ENCODE measurements around the gene PWWP2B. TPM values are rescaled to one million over a fixed set of nuclear protein-coding genes. Genes with fewer than 3 reads are reported as not detected.

The PWWP2B gene
- total RNA-seq, 4 donors from 2014 or later = 28.3 to 33.1 (median 28.9) TPM

DNA sequence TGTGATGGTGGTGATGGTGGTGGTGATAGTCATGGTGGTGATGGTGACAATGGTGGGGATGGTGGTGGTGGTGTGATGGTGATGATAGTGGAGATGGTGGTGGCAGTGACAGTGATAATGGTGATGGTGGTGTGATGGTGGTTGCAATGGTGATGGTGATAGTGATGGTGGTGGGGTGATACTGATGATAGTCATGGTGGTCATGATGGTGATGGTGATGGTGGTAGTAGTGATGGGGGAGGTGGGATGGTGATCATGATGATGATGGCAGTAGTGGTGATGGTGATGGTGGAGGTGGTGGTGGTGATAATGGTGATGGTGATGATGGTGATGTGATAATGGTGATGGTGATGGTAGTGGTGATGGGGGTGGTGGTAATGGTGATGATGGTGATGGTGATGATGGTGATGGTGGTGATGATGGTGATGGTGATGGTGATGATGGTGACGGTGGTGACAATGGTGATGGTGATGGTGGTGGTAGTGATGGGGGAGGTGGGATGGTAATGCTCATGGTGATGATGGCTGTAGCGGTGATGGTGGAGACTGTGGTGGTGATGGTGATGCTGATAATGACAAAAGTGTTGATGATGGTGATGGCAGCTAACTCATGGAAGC, 4.7 kb upstream of the PWWP2B start:
- WGBS, 2 donors = 84 to 89% methylated on average over 2 of the region's 2 CpGs
- DNase-seq (ENCODE audit: low spot score in 2 of 2) = no peak
- intact Hi-C loops (cut with DNase I; ENCODE audit: low total_unique reads) = no loop called here
- no peak for TF ChIP-seq POLR2A (IDR thresholded peaks at IDR 0.05)
- TF ChIP-seq, protein P1, sequence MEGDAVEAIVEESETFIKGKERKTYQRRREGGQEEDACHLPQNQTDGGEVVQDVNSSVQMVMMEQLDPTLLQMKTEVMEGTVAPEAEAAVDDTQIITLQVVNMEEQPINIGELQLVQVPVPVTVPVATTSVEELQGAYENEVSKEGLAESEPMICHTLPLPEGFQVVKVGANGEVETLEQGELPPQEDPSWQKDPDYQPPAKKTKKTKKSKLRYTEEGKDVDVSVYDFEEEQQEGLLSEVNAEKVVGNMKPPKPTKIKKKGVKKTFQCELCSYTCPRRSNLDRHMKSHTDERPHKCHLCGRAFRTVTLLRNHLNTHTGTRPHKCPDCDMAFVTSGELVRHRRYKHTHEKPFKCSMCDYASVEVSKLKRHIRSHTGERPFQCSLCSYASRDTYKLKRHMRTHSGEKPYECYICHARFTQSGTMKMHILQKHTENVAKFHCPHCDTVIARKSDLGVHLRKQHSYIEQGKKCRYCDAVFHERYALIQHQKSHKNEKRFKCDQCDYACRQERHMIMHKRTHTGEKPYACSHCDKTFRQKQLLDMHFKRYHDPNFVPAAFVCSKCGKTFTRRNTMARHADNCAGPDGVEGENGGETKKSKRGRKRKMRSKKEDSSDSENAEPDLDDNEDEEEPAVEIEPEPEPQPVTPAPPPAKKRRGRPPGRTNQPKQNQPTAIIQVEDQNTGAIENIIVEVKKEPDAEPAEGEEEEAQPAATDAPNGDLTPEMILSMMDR (IDR thresholded peaks at IDR 0.05) = no peak
- H3K4me3 ChIP-seq (ENCODE audit: low read depth, poor library complexity, severe bottlenecking) = no peak overlapping the region

DNA sequence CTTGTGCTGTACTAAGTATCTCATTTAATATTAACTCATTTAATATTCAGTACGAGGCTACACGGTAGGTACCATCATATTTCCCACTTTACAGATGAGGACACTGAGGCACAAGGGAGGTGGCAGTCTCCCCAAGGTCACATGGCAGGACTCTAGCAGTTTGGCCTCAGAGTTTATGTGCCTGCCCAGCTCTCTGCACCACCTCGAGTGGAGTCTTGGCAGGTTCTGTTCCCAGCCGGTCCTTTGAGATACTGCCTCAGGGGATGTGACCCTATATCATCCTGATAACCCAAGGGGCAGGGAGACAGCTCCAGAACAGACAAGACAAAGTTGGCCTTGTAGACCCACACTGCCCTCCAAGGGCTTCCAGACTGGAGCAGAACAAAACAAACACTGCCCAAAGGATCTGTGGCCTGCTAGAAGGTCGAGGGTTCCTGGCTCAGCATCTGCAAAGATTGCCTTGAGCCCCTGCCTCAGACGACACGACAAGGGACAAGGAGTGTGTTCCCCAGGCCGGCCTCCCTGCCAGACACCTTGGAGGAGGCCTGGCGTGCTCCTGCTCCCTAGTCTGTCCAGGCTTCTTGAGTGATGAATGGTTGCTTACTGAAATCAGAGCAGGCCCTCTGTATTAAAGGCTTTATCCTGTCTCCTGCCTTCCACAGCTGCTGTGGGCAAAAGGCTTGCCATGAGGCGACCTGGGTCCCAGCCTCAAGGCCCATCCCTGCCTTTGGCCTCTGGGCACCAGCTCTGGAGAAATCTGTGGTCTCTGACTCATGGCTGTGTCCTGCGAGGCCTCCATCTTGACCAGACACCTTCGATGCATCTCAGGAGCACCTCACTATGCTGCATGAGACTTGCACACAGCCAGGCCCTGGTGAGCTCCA, 3.9 kb upstream of the PWWP2B start:
- no peak for DNase-seq (ENCODE audit: low spot score in 2 of 2)
- WGBS, 2 donors = 64 to 79% methylated on average over 10 to 12 of the region's 12 CpGs
- TF ChIP-seq POLR2A (IDR thresholded peaks at IDR 0.05) = no peak
- TF ChIP-seq, protein P1 (IDR thresholded peaks at IDR 0.05) = no peak
- no peak overlapping the region for H3K4me3 ChIP-seq (ENCODE audit: low read depth, poor library complexity, severe bottlenecking)
- intact Hi-C loops (cut with DNase I; ENCODE audit: low total_unique reads) = no loop called here

DNA sequence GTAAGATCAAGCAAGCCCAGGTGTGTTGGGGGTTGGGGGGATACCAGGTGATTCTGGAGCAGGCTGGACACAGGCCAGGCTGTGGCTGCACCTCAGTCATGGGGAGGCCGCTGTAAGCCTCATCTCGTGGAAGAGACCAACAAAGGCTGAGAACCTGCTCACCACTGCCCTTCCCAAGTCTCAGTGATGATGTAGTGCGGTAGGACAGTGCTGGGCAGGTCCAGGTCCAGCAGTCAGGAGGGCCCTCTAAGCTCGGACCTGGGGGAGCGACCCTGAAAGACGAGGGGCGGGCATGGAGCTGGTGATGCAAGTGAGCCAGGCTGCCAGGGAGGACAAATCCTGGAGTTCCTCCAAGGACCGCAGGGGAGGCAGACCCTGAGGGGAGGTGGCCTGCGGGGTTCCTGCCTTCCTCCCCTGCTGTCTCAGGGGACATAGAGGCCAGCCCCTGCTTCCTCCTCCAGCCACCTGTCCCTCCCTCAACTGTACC, 3.3 kb upstream of the PWWP2B start:
- no peak for DNase-seq (ENCODE audit: low spot score in 2 of 2)
- TF ChIP-seq POLR2A (IDR thresholded peaks at IDR 0.05) = no peak
- TF ChIP-seq, protein P1 (IDR thresholded peaks at IDR 0.05) = no peak
- WGBS, 2 donors = 73 to 80% methylated on average over 9 of the region's 9 CpGs
- H3K4me3 ChIP-seq (ENCODE audit: low read depth, poor library complexity, severe bottlenecking) = no peak overlapping the region
- intact Hi-C loops (cut with DNase I; ENCODE audit: low total_unique reads) = no loop called here

DNA sequence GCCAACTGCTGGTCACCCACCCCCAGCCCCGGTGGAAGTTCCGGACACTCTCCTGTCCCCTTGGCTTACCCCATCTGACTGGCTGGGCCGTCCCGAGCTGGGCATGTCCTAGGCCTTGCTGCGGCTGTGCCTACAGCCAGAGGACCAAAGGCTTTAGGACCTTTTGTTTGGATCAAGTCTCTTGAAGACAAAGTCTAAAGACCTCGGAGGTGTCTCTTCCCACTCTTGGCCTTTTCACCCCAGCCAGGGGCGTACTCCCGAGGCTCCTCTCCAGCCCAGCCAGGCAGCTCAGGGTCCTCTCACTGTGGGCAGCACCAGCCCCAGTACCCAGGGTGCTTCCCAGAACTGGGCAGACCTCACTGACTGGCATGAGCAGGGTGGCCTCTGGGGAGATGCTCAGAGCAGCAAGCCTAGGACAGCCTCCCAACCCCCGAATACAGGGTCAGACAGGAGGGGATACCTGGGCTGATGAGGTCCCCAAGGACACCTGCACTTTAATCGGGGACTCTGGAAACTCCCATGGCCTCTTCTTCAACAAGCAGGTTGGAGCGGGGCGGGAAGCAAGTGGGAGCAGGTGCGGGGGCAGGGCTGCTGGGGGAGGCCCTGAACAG, 2.7 kb upstream of the PWWP2B start:
- intact Hi-C loops (cut with DNase I; ENCODE audit: low total_unique reads) = no loop called here
- no peak overlapping the region for H3K4me3 ChIP-seq (ENCODE audit: low read depth, poor library complexity, severe bottlenecking)
- no peak for TF ChIP-seq POLR2A (IDR thresholded peaks at IDR 0.05)
- TF ChIP-seq, protein P1 (IDR thresholded peaks at IDR 0.05) = no peak
- no peak for DNase-seq (ENCODE audit: low spot score in 2 of 2)
- 76 to 84% methylated on average over 13 of the region's 13 CpGs for WGBS, 2 donors

DNA sequence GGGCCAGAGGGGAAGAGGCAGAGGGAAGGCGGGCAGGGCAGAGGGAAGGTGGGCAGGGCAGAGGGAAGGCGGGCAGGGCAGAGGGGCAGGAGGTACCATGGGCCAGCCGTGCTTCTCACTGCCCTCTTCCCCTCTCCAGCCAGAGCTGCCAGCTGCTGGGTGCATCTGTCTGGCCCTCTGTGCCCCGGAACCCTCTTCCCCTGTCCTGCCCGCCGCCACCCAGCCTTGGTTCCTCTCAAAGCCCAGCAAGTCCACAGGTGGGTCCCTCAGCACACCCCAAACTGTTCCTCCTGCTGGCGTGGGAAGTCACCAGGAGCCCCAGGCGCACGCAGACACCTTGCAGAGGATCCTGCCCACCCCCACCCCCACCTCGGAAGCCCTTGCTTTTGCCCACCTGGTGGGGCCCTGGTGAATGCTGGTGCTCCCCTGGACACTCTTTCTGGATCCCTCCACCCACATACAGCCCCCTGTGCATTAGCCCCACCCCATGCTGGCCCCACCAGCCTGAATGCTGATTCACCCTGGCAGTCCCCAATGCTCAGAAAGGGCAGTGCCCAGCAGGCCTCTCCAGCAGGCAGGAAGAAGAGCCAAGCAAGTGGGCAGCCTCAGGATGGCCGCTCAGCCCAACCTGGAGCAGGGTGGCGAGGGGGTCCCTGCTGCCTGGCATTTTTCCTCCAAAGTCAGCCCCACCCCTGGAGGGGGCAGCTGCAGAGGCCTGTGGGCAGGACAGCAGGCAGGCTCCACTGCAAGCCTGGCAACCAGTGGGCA, 1.9 kb upstream of the PWWP2B start:
- TF ChIP-seq, protein P1 (IDR thresholded peaks at IDR 0.05) = no peak
- no peak for TF ChIP-seq POLR2A (IDR thresholded peaks at IDR 0.05)
- intact Hi-C loops (cut with DNase I; ENCODE audit: low total_unique reads) = no loop called here
- DNase-seq (ENCODE audit: low spot score in 2 of 2) = no peak
- 69 to 71% methylated on average over 11 to 12 of the region's 12 CpGs for WGBS, 2 donors
- H3K4me3 ChIP-seq (ENCODE audit: low read depth, poor library complexity, severe bottlenecking) = no peak overlapping the region
